ENCODE results near the gene CABLES1. TPM values are rescaled to one million over a fixed set of nuclear protein-coding genes. Genes with fewer than 3 reads are reported as not detected.
A peak's percentile ranks its signal among the peaks of the same experiment; 100 is the strongest.

The CABLES1 gene
- total RNA-seq, 4 donors from 2014 or later = 4.0 to 24.0 (median 10.2) TPM

GRCh38 chr18:23307567-23308295 lies 172.4 kb downstream of the CABLES1 start:
- H3K9me3 ChIP-seq = no peaks in the 10 kb centered on the region
- H3K27me3 ChIP-seq = no peaks in the 10 kb centered on the region
- H3K27ac ChIP-seq = no peak overlapping the region
- no peaks in the 10 kb centered on the region for H3K36me3 ChIP-seq
- peaks cover 0 to 9% (median 0%) of the 10 kb centered on the region in 3 donors for H3K4me1 ChIP-seq
- ATAC-seq = peak; percentile 25
- H3K4me3 ChIP-seq = no peak overlapping the region
- TF ChIP-seq POLR2A (IDR thresholded peaks at IDR 0.05) = no peak
- 62 to 80% methylated on average over 1 to 4 of the region's 14 CpGs for WGBS, 2 donors (ENCODE audit: low coverage in 1 of 2)

Other genes starting within 250 kb of the CABLES1 start
- gene RBBP8, start 202.2 kb upstream of the CABLES1 start, total RNA-seq = 10 to 100 TPM; 14.2 to 33.5 (median 20.9) TPM

All from gastroesophageal sphincter (tissue), 4 donors.